ENCODE measurements around the gene TPM3. TPM values are rescaled to one million over a fixed set of nuclear protein-coding genes. Genes with fewer than 3 reads are reported as not detected.

The TPM3 gene
- total and polyA plus RNA-seq, 2 of the 8 experiments (the other 6 are each of a cell fraction or from before 2014, with no cell fraction given) = 278 to 572 TPM

- Histone ChIP-seq H3K27ac (ENCODE audit: low read depth, low read length) (no peak overlapping the region), H3K4ac (replicated peaks; ENCODE audit: insufficient read length, low read depth, low read length) (no peak overlapping the region), H3K9ac (replicated peaks in 1 of 4; ENCODE audit: extremely low read depth in 1 of 4, low read depth in 3 of 4, low read length in 3 of 4) (no peak overlapping the region), H2AK5ac (ENCODE audit: low read depth, low read length) (no peak overlapping the region), H3K18ac (ENCODE audit: extremely low read depth, low read length) (no peak overlapping the region), H3K56ac (replicated peaks; ENCODE audit: insufficient read length, low read depth, low read length) (no peak overlapping the region), H4K5ac (ENCODE audit: insufficient read length, low read depth, low read length) (no peak overlapping the region), H3K4me1 (replicated peaks in 1 of 4; ENCODE audit: control insufficient read depth in 3 of 4, insufficient read depth in 4 of 4, low read length in 3 of 4) (no peaks in the 10 kb centered on the region), H2BK15ac (ENCODE audit: low read length) (no peak overlapping the region), H3K36me3 (ENCODE audit: control insufficient read depth in 2 of 4, insufficient read depth in 4 of 4, low read length in 3 of 4) (peaks cover 30 to 84% (median 70%) of the 10 kb centered on the region in 4 experiments), H3K79me2 (ENCODE audit: control insufficient read depth in 1 of 2, insufficient read depth in 2 of 2, low read length in 2 of 2) (peaks cover 4 to 70% of the 10 kb centered on the region in 2 experiments; a peak in 3 of 4 replicates), H2BK120ac (replicated peaks; ENCODE audit: low read depth, low read length) (no peak overlapping the region), H3K27me3 (replicated peaks in 1 of 4; ENCODE audit: control insufficient read depth in 3 of 4, extremely low read depth in 1 of 4, insufficient read depth in 3 of 4, low read length in 3 of 4) (no peaks in the 10 kb centered on the region), H3K23me2 (ENCODE audit: low read depth, low read length) (no peaks in the 10 kb centered on the region), H3K79me1 (ENCODE audit: low read depth, low read length) (no peaks in the 10 kb centered on the region), H4K20me1 (replicated peaks in 1 of 2; ENCODE audit: control insufficient read depth in 1 of 2, insufficient read depth in 2 of 2, low read length in 2 of 2) (peaks cover 8 to 9% of the 10 kb centered on the region in 2 experiments), H3K14ac (ENCODE audit: insufficient read length) (no peak overlapping the region), H3K9me3 (ENCODE audit: insufficient read depth in 2 of 2, low read depth in 1 of 2, low read length in 1 of 2) (no peaks in the 10 kb centered on the region), H3K4me2 (ENCODE audit: insufficient read depth in 1 of 2, low read depth in 2 of 2, low read length in 2 of 2) (no peak overlapping the region), H3K4me3 (ENCODE audit: extremely low read depth in 1 of 4, insufficient read depth in 2 of 4, low read depth in 3 of 4, low read length in 4 of 4) (no peak overlapping the region), H2AFZ (ENCODE audit: low read length) (no peak overlapping the region), H2BK5ac (ENCODE audit: low read depth, low read length) (no peak overlapping the region), H2BK20ac (ENCODE audit: low read length) (no peak overlapping the region), H2BK12ac (ENCODE audit: low read depth, low read length) (no peak overlapping the region), H3K23ac (ENCODE audit: insufficient read length) (no peak overlapping the region), H4K91ac (replicated peaks; ENCODE audit: insufficient read length, low read length) (no peak overlapping the region), H4K8ac (ENCODE audit: extremely low read depth, insufficient read depth, low read length) (no peak overlapping the region)
- TF ChIP-seq, protein P1, sequence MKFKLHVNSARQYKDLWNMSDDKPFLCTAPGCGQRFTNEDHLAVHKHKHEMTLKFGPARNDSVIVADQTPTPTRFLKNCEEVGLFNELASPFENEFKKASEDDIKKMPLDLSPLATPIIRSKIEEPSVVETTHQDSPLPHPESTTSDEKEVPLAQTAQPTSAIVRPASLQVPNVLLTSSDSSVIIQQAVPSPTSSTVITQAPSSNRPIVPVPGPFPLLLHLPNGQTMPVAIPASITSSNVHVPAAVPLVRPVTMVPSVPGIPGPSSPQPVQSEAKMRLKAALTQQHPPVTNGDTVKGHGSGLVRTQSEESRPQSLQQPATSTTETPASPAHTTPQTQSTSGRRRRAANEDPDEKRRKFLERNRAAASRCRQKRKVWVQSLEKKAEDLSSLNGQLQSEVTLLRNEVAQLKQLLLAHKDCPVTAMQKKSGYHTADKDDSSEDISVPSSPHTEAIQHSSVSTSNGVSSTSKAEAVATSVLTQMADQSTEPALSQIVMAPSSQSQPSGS (IDR thresholded peaks at IDR 0.05; ENCODE audit: low read length) = no peak
- TF ChIP-seq NANOG (IDR thresholded peaks at IDR 0.05; ENCODE audit: insufficient read depth, low read depth, low read length, poor library complexity, severe bottlenecking) = no peak
- no peak for TF ChIP-seq CHD1 (IDR thresholded peaks at IDR 0.05; ENCODE audit: low read depth, low read length)
- no peak for TF ChIP-seq SP4 (IDR thresholded peaks at IDR 0.05; ENCODE audit: low read length)
- TF ChIP-seq RAD21 (IDR thresholded peaks at IDR 0.05 in 1 of 2, conservative IDR thresholded peaks at IDR 0.05 in 1 of 2; ENCODE audit: low read depth in 2 of 2, low read length in 2 of 2) = no peak
- ChIA-PET CTCF (ENCODE audit: partially characterized antibody) (no interaction called here), POLR2A (ENCODE audit: partially characterized antibody) (interaction anchor here (3.2 kb wide), 1 partner anchor 27 kb away, joined by 8 read pairs; no protein-coding TSS in a partner anchor)
- DNase-seq (ENCODE audit: low read depth in 1 of 2, low spot score in 2 of 2) (no peak), FAIRE-seq (no peak)
- 90% methylated on average over 4 of the region's 4 CpGs; no CpG with 5 or more reads in 1 of the 2 experiments for WGBS, 2 experiments (ENCODE audit: extremely low coverage in 1 of 2, insufficient coverage in 1 of 2, insufficient read length in 1 of 2, insufficient replicate concordance in 2 of 2, low coverage in 1 of 2, low lambda C conversion rate in 2 of 2, missing lambda C conversion rate in 1 of 2)
These were observed 45.0 kb upstream of the TPM3 start for GRCh38 chr1:154236855-154237254.
